Subcutaneous adipose tissue (tissue), 4 donors: ENCODE results near the gene PLEKHM1. TPM values are rescaled to one million over a fixed set of nuclear protein-coding genes. Genes with fewer than 3 reads are reported as not detected.

ENCODE experiments used
- CTCF ChIP-seq: fragments of 450-650 bp; IDR thresholded peaks from one replicate; pipeline ENCODE4 v1.5.1; 2016; ENCODE audit warnings: low read depth, mild to moderate bottlenecking, control low read depth, antibody characterized with exemption, moderate library complexity
- total RNA-seq, 4 donors: library from RNA; depleted of rRNA; stranded (reverse); fragments of >200 nt; gene quantifications; one replicate each; pipeline ENCODE4 v1.1.0, GENCODE V29; 2016

Gene PLEKHM1
- total RNA-seq, 4 donors from 2014 or later = 22.8 to 53.7 (median 30.5) TPM

- no peak for TF ChIP-seq CTCF
Measured at GRCh38 chr17:45436625-45437464, 53.7 kb downstream of the PLEKHM1 start.

- TF ChIP-seq CTCF = no peak
Measured at GRCh38 chr17:45436161-45436560, 54.4 kb downstream of the PLEKHM1 start.

GRCh38 chr17:45435481-45435880 lies 55.0 kb downstream of the PLEKHM1 start:
- no peak for TF ChIP-seq CTCF

GRCh38 chr17:45433159-45433535 lies 57.4 kb downstream of the PLEKHM1 start:
- TF ChIP-seq CTCF = no peak

GRCh38 chr17:45432405-45433158 lies 57.9 kb downstream of the PLEKHM1 start, which contains the start of gene ARHGAP27:
Gene ARHGAP27, minus strand, starts transcription at chr17:45432870. Its CDS starts 2,591 bp downstream, at chr17:45430279.
- TF ChIP-seq CTCF = no peak

- TF ChIP-seq CTCF = no peak
Measured at GRCh38 chr17:45431531-45432404, 58.8 kb downstream of the PLEKHM1 start.
